H9 (cell line): ENCODE measurements around the gene KNG1. TPM values are rescaled to one million over a fixed set of nuclear protein-coding genes. Genes with fewer than 3 reads are reported as not detected.
A peak's percentile ranks its signal among the peaks of the same experiment; 100 is the strongest.

Source experiments
- DNase-seq: peaks from one replicate; pipeline ENCODE4 v3.0.0-alpha.2; 2017
- H2AFZ ChIP-seq: one replicate; pipeline ENCODE4 v1.6.1; 2013; ENCODE audit warnings: mild to moderate bottlenecking, low read length, control low read depth, moderate library complexity
- H2AK5ac ChIP-seq: 2 replicates; pipeline ENCODE4 v1.6.1; 2013; ENCODE audit warnings: low read length, control low read depth, mixed read lengths; ENCODE audit not compliant: insufficient read length
- H2BK120ac ChIP-seq: one replicate; pipeline ENCODE4 v1.6.1; 2013; ENCODE audit warnings: low read depth, mild to moderate bottlenecking, low read length, control low read depth, inconsistent platforms; ENCODE audit not compliant: poor library complexity, severe bottlenecking
- H2BK12ac ChIP-seq: 2 replicates; pipeline ENCODE4 v1.6.1; 2013; ENCODE audit warnings: low read length, control low read depth, mixed read lengths, low read depth; ENCODE audit not compliant: insufficient read length
- H2BK15ac ChIP-seq: 2 replicates; pipeline ENCODE4 v1.6.1; 2013; ENCODE audit warnings: low read depth, low read length, control low read depth
- H2BK20ac ChIP-seq: one replicate; pipeline ENCODE4 v1.6.1; 2013; ENCODE audit warnings: low read depth, mild to moderate bottlenecking, low read length, control low read depth, inconsistent platforms; ENCODE audit not compliant: poor library complexity, severe bottlenecking
- H2BK5ac ChIP-seq: 2 replicates; pipeline ENCODE4 v1.6.1; 2013; ENCODE audit warnings: low read length, control low read depth, mixed read lengths; ENCODE audit not compliant: insufficient read length
- H3K14ac ChIP-seq: 2 replicates; pipeline ENCODE4 v1.6.1; 2013; ENCODE audit warnings: low read length, control low read depth; ENCODE audit not compliant: insufficient read depth
- H3K18ac ChIP-seq: 2 replicates; pipeline ENCODE4 v1.6.1; 2013; ENCODE audit warnings: low read depth, mild to moderate bottlenecking, mixed read lengths, low read length, control low read depth; ENCODE audit not compliant: insufficient read length
- H3K23ac ChIP-seq: 2 replicates; pipeline ENCODE4 v1.6.1; 2013; ENCODE audit warnings: low read length, control low read depth, mixed read lengths, low read depth; ENCODE audit not compliant: insufficient read length
- H3K23me2 ChIP-seq: 2 replicates; pipeline ENCODE4 v1.6.1; 2013; ENCODE audit warnings: low read depth, mild to moderate bottlenecking, mixed read lengths, low read length, control low read depth; ENCODE audit not compliant: insufficient read length, poor library complexity, severe bottlenecking
- H3K27ac ChIP-seq: 2 replicates; pipeline ENCODE4 v1.5.1; 2013; ENCODE audit warnings: low read length, control low read depth, mixed read lengths, low read depth; ENCODE audit not compliant: insufficient read length
- H3K27me3 ChIP-seq: 2 replicates; pipeline ENCODE4 v1.6.1; 2013; ENCODE audit warnings: low read length, control low read depth, inconsistent platforms; ENCODE audit not compliant: insufficient read depth
- H3K4ac ChIP-seq: 2 replicates; pipeline ENCODE4 v1.6.1; 2013; ENCODE audit warnings: low read depth, mild to moderate bottlenecking, control low read depth, inconsistent platforms, low read length, moderate library complexity
- H3K4me1 ChIP-seq: 2 replicates; pipeline ENCODE4 v1.6.1; 2013; ENCODE audit warnings: low read length, control low read depth, inconsistent platforms; ENCODE audit not compliant: insufficient read depth
- H3K4me2 ChIP-seq: 2 replicates; pipeline ENCODE4 v1.6.1; 2013; ENCODE audit warnings: low read length, control low read depth, mixed read lengths; ENCODE audit not compliant: insufficient read length, insufficient read depth
- H3K56ac ChIP-seq: 2 replicates; pipeline ENCODE4 v1.6.1; 2013; ENCODE audit warnings: low read depth, mild to moderate bottlenecking, mixed read lengths, low read length, control low read depth; ENCODE audit not compliant: insufficient read length
- H3K79me1 ChIP-seq: 2 replicates; pipeline ENCODE4 v1.6.1; 2013; ENCODE audit warnings: low read depth, mild to moderate bottlenecking, moderate library complexity, low read length, control low read depth, inconsistent platforms; ENCODE audit not compliant: insufficient read depth, poor library complexity, severe bottlenecking
- H3K79me2 ChIP-seq: 2 replicates; pipeline ENCODE4 v1.6.1; 2013; ENCODE audit warnings: low read length, control low read depth, inconsistent platforms; ENCODE audit not compliant: insufficient read depth
- H3K9ac ChIP-seq: 2 replicates; pipeline ENCODE4 v1.6.1; 2013; ENCODE audit warnings: low read length, control low read depth, mixed read lengths; ENCODE audit not compliant: insufficient read length; ENCODE audit errors: extremely low read depth
- H3K9me3 ChIP-seq: one replicate; pipeline ENCODE4 v1.6.1; 2013; ENCODE audit warnings: low read depth, low read length, inconsistent platforms; ENCODE audit not compliant: control insufficient read depth
- H3T11ph ChIP-seq: one replicate; pipeline ENCODE4 v1.6.1; 2013; ENCODE audit warnings: mild to moderate bottlenecking, low read length, control low read depth, inconsistent platforms
- H4K20me1 ChIP-seq: one replicate; pipeline ENCODE4 v1.6.1; 2013; ENCODE audit not compliant: control insufficient read depth, insufficient read length, insufficient read depth
- H4K5ac ChIP-seq: 2 replicates; pipeline ENCODE4 v1.6.1; 2013; ENCODE audit warnings: low read depth, mild to moderate bottlenecking, mixed read lengths, low read length, control low read depth; ENCODE audit not compliant: insufficient read length
- H4K8ac ChIP-seq: replicated peaks from 2 replicates; pipeline ENCODE4 v1.6.1; 2013; ENCODE audit warnings: low read length, control low read depth, mixed read lengths, low read depth; ENCODE audit not compliant: insufficient read length
- H4K91ac ChIP-seq: 2 replicates; pipeline ENCODE4 v1.6.1; 2013; ENCODE audit warnings: low read depth, mild to moderate bottlenecking, moderate library complexity, mixed read lengths, low read length, control low read depth; ENCODE audit not compliant: insufficient read length
- H3K27ac Mint-ChIP-seq, 3 experiments: 2 replicates in 2 of 3; 3 replicates in 1 of 3; pipeline ENCODE4 v1.8.0; 2020 to 2021; ENCODE audit warnings: mixed read lengths in 3 of 3, mild to moderate bottlenecking in 1 of 3, moderate library complexity in 1 of 3
- H3K27me3 Mint-ChIP-seq: 2 replicates; pipeline ENCODE4 v1.8.0; 2021; ENCODE audit warnings: low read depth, mild to moderate bottlenecking, moderate library complexity, mixed read lengths
- H3K36me3 Mint-ChIP-seq, 3 experiments: 2 replicates in 2 of 3; 3 replicates in 1 of 3; pipeline ENCODE4 v1.8.0; 2020 to 2021; ENCODE audit warnings: low read depth in 3 of 3, mixed read lengths in 3 of 3; ENCODE audit not compliant: insufficient read depth in 1 of 3
- H3K4me1 Mint-ChIP-seq, 2 experiments: 2 replicates each; pipeline ENCODE4 v1.8.0; 2020; ENCODE audit warnings: mixed read lengths in 2 of 2
- H3K4me3 Mint-ChIP-seq, 2 experiments: 2 replicates in 1 of 2; 3 replicates in 1 of 2; pipeline ENCODE4 v1.8.0; 2020 to 2021; ENCODE audit warnings: mild to moderate bottlenecking in 2 of 2, mixed read lengths in 2 of 2, moderate library complexity in 1 of 2
- H3K9me3 Mint-ChIP-seq, 2 experiments: 2 replicates in 1 of 2; 3 replicates in 1 of 2; pipeline ENCODE4 v1.8.0; 2020; ENCODE audit warnings: mild to moderate bottlenecking in 2 of 2, mixed read lengths in 2 of 2, moderate library complexity in 1 of 2
- WGBS: extraction: QIAGEN DNeasy Blood & Tissue Kit; methylation state at CpG from one replicate; pipeline ENCODE4 v1.1.7; 2013; ENCODE audit warnings: missing lambda C conversion rate, low lambda C conversion rate, mixed read lengths; ENCODE audit not compliant: insufficient read length; ENCODE audit errors: extremely low coverage; 5-methylcytosine and 5-hydroxymethylcytosine counted together
- total RNA-seq: library from RNA; stranded (reverse); gene quantifications from 2 replicates; pipeline ENCODE4 v1.2.1, GENCODE V29; 2021
- TF ChIP-seq, protein P1 (sequence below): fragments of 200-600 bp; sonication (generic); conservative IDR thresholded peaks from 3 replicates; pipeline ENCODE4 v1.8.0; 2021; ENCODE audit warnings: antibody characterized with exemption, mild to moderate bottlenecking

KNG1 gene
- total RNA-seq, 1 experiment from 2014 or later: not detected

DNA sequence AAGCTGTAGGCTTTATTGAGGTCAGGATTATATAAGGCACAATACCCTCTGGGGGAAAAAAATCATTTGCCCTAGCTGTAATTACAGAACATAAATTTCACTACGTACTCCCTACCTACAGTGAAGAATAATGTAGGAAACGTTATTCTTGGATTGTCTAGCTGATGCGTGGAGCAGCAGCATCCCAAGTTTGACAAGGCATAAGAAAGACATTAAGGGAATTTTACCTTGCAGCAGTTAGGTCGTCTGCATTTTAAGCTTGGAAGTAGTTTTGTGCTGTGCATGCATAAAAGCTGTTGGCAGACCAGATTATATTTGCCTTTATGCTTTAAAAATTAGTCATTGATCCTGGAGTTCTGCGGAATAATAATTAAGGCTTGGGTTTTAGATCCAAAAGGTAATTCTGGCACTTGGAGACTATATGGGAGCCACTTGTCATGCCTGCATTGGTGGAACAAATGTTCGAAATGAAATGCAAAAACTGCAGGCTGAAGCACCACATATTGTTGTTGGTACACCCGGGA is 68.4 kb downstream of the KNG1 start:
- Histone ChIP-seq H3K23me2 (peaks cover 6% of the 10 kb centered on the region), H3K4ac (no peak overlapping the region), H4K8ac (no peak overlapping the region), H2BK20ac (no peak overlapping the region), H2AFZ (no peak overlapping the region), H3K4me2 (peak overlapping the region; percentile 93), H3K14ac (no peak overlapping the region), H3K4me1 (no peaks in the 10 kb centered on the region), H2BK15ac (no peak overlapping the region), H2AK5ac (no peak overlapping the region), H3K18ac (no peak overlapping the region), H3K56ac (no peak overlapping the region), H3K79me2 (peaks cover 20% of the 10 kb centered on the region; the same call in 1 of the 2 replicates), H3K9me3 (no peaks in the 10 kb centered on the region), H4K91ac (no peak overlapping the region), H2BK5ac (no peak overlapping the region), H3T11ph (no peak overlapping the region), H4K20me1 (no peaks in the 10 kb centered on the region), H4K5ac (no peak overlapping the region), H3K27me3 (no peaks in the 10 kb centered on the region), H3K79me1 (no peaks in the 10 kb centered on the region), H2BK12ac (no peak overlapping the region), H3K9ac (peak overlapping the region; percentile 99), H2BK120ac (no peak overlapping the region), H3K27ac (peak overlapping the region; percentile 73), H3K23ac (no peak overlapping the region)
- peaks cover 5% of the 10 kb centered on the region; the same call in 1 of the 2 replicates for H3K27me3 Mint-ChIP-seq
- WGBS: no CpG with 5 or more reads among the region's 7 CpGs
- no peak for DNase-seq
- peaks cover 53 to 70% (median 62%) of the 10 kb centered on the region in 3 experiments for H3K36me3 Mint-ChIP-seq
- H3K9me3 Mint-ChIP-seq: peaks cover 11% of the 10 kb centered on the region in 2 experiments
- H3K4me1 Mint-ChIP-seq: peaks cover 19 to 29% of the 10 kb centered on the region in 2 experiments
- TF ChIP-seq, protein P1, sequence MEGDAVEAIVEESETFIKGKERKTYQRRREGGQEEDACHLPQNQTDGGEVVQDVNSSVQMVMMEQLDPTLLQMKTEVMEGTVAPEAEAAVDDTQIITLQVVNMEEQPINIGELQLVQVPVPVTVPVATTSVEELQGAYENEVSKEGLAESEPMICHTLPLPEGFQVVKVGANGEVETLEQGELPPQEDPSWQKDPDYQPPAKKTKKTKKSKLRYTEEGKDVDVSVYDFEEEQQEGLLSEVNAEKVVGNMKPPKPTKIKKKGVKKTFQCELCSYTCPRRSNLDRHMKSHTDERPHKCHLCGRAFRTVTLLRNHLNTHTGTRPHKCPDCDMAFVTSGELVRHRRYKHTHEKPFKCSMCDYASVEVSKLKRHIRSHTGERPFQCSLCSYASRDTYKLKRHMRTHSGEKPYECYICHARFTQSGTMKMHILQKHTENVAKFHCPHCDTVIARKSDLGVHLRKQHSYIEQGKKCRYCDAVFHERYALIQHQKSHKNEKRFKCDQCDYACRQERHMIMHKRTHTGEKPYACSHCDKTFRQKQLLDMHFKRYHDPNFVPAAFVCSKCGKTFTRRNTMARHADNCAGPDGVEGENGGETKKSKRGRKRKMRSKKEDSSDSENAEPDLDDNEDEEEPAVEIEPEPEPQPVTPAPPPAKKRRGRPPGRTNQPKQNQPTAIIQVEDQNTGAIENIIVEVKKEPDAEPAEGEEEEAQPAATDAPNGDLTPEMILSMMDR: no peak
- peak overlapping the region; percentile 99 to 100 (median 100); a peak in 4 of 7 replicates for H3K27ac Mint-ChIP-seq
- H3K4me3 Mint-ChIP-seq: peak overlapping the region; percentile 99
